ENCODE results near the gene APH1A.
A peak's percentile ranks its signal among the peaks of the same experiment; 100 is the strongest.
"Not testable (repeated sequence)": the region's sequence is repeated elsewhere in the genome, so short reads cannot be mapped to it uniquely, and the experiment has no call there.

The APH1A gene

GRCh38 chr1:150269451-150269850 is 635 bp upstream of the APH1A start:
- no peak for DNase-seq (ENCODE audit: low read depth in 4 of 4, low spot score in 1 of 4)

DNA sequence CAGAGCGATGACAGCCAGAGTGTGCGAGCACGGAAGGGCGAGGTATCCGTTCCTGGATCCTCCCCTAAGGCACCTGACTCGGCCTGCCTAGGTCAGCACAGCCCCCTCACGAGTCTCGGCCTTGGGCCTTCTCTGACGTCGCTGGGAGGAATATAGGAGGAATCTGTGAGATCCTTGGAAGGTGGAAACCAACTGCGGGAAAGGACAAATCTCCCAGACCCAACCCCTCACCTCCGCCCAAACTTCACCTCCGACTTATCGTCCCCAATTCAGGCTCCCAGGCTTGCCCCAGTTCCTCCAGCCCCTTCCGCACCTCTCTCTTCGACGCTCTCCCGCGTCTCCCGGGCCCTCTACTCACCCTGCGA is 494 bp downstream of the APH1A start:
- peak in 2 of 4 experiments; percentile 4 to 5 for DNase-seq (ENCODE audit: low read depth in 4 of 4, low spot score in 1 of 4)

DNA sequence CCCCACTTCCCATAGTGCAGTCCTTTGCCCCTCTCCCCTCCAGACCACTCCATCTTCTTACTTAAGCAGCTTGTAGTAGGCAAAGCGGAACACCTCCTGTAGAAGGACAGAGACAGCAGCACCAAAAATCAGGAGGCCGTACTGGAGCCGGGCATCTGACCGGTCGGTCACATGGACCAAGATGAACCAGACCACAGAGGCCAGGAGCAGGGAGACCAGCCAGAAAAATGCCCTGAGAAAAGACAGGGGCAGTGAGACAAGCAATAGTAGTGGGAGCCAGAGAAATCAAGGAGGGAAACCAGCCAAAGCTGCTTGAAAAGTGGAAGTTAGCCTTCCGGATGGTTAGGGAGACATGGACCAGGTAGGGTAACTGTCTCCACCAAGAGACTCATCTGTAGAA is 920 bp downstream of the APH1A start:
- DNase-seq (ENCODE audit: low read depth in 4 of 4, low spot score in 1 of 4), result no peak

GRCh38 chr1:150263549-150263948 is 5.3 kb downstream of the APH1A start:
- no peak for DNase-seq (ENCODE audit: low read depth in 4 of 4, low spot score in 1 of 4)

GRCh38 chr1:150262388-150263320 is 6.2 kb downstream of the APH1A start:
- DNase-seq (ENCODE audit: low read depth in 4 of 4, low spot score in 1 of 4), result no peak

DNA sequence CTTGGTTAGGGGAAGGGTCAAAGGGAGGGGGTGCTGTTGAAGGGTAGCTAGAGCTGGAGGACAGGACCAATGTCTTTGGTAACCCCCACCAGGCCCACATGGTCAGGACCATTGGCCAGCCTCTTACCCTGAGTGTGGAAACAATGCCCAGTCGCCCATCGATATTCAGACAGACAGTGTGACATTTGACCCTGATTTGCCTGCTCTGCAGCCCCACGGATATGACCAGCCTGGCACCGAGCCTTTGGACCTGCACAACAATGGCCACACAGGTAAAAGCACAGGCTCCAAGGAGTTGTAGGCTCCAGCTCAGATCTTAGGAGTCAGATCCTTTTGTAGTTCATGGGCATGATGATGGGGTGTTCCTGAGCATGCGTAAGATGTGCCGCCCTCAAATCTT is 7.4 kb downstream of the APH1A start:
- DNase-seq (ENCODE audit: low read depth in 4 of 4, low spot score in 1 of 4), result no peak

DNA sequence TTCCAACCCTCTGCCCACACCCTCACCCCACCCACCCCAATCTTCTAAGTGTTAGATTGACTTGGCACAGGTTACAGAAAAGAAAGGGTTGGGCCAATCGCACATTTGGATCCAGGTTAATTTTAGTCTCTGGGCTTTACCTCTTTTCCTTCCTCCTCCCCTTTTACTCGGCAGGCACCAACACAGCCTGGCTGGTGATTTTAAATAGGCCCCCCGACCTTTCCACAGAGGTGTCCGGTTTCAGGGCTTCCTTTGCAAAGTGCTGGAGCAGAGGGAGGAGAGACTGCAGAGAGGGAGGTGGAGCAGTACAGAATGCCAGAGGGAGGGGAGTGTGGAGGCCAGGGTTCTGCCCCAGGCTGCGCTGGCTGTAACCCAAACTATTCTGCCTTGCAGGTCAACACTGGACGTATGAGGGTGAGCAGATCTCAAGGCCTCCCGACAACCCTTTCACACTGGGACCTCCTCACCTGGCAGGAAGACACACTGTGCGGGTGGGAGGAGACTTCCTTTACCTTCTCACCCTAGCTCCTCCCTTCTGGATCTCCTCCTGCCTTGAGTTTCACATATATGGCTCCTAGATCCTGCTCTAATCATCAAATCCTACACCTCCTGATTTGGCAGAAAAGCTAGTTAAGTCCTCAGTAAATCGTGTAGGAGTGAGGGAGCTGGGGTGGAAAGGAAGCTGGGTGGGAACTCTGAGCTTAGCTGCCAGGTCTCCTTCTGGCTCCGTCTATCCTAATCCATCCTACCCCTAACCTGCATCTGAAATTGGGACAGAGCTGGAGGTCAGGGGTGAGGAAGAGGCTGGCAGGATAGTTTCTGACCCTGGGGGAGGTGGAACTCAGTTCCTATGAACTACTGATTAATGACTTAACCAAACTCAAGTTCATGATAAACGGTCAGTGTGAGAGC is 8.8 kb downstream of the APH1A start:
- no peak for DNase-seq (ENCODE audit: low read depth in 4 of 4, low spot score in 1 of 4)

GRCh38 chr1:150259217-150259616 is 9.6 kb downstream of the APH1A start:
- no peak for DNase-seq (ENCODE audit: low read depth in 4 of 4, low spot score in 1 of 4)

DNA sequence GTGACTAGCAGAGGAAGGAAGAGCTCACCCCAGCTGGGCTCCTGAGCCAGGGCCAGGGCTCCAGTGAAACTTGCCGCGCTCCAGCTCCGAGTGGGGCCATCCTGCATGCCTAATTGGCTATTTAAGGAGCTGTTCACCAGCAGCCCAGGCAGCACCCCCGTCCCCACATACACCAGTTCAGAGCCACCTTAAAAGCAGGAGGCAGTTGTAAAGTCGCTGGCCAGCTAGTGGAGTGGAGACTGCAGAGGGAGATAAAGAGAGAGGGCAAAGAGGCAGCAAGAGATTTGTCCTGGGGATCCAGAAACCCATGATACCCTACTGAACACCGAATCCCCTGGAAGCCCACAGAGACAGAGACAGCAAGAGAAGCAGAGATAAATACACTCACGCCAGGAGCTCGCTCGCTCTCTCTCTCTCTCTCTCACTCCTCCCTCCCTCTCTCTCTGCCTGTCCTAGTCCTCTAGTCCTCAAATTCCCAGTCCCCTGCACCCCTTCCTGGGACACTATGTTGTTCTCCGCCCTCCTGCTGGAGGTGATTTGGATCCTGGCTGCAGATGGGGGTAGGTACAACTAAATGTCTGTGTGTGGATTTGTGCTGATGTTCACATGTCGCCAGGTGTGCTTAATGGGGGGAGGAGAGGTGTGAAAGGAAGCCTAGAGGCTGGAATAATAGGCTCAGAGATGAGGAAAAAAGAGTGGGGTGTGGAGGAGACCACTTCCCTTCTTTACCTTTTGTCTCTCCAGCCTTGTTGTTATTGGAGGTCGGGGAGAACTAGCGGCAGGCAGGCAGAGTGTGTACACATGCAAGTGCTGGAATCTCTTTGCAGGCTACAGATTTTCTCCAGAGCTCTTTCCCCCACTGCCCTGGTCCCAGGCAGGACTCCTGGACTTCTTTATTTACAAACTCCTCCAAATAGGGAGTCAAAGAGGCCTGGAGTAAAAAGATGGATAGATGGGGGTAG is 10.9 kb downstream of the APH1A start, which contains the start of gene CA14:
TSS of gene CA14 (plus strand) at position 151 of the 962 bp plus-strand sequence. CDS start at position 506, 355 bp downstream.
- no peak for DNase-seq (ENCODE audit: low read depth in 4 of 4, low spot score in 1 of 4)

- no peak for DNase-seq (ENCODE audit: low read depth in 4 of 4, low spot score in 1 of 4)
Measured at GRCh38 chr1:150256554-150257341, 12.1 kb downstream of the APH1A start.

GRCh38 chr1:150256198-150256553 is 12.6 kb downstream of the APH1A start:
- no peak for DNase-seq (ENCODE audit: low read depth in 4 of 4, low spot score in 1 of 4)

GRCh38 chr1:150249936-150250335 is 18.9 kb downstream of the APH1A start:
- DNase-seq (ENCODE audit: low read depth in 4 of 4, low spot score in 1 of 4), result no peak

DNA sequence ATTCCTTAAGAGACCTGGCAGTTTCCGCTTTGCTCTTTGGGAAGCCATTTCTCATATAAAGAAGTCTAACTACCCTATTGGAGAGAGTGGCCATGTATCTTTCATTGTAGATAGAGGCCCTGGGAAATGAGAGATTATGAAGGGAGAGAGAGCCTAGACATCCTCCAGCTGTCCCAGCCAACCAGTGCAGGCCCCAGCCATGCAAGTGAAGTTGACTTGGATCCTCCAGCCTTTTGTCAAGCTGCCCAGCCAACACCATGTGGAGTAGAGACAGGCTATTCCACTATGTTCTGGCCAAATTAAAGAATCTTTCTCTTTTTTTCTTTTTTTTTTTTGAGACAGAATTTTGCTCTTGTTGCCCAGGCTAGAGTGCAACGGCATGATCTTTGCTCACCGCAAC is 25.8 kb downstream of the APH1A start:
- DNase-seq (ENCODE audit: low read depth in 4 of 4, low spot score in 1 of 4), result no peak

GRCh38 chr1:150237746-150238145 is 31.1 kb downstream of the APH1A start:
- DNase-seq (ENCODE audit: low read depth in 4 of 4, low spot score in 1 of 4), result no peak

- DNase-seq (ENCODE audit: low read depth in 4 of 4, low spot score in 1 of 4), result not testable (repeated sequence)
Measured at GRCh38 chr1:150237176-150237575, 31.6 kb downstream of the APH1A start.

DNA sequence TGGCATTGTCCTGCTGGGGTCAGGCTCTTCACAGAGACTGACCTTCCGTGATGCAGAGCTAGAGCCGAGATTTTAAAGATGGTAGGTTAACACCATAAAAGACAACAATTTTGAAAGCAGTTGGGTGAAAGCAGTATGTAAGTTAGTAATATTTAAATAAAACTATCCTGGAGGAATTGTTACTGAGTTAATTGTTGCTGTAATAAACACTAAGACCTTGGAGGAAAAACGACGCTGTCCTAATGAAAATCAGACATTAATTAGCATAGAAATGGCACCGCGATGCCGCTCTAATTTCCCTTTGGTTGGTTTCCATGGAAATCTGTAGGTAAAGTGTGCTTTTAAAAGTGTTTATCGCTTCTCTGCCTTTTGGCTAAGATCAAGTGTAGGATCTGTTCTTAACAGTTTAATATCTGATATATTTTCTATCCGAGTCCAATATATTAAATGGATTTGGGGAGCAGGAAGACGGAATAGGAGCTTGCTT is 32.2 kb downstream of the APH1A start:
- no peak for DNase-seq (ENCODE audit: low read depth in 4 of 4, low spot score in 1 of 4)

GRCh38 chr1:150235852-150236613 is 32.8 kb downstream of the APH1A start, which contains the start of gene ANP32E:
Gene ANP32E (minus strand): TSS chr1:150236112. CDS start chr1:150235786, 326 bp downstream.
- peak; percentile 72 to 87 (median 80) for DNase-seq (ENCODE audit: low read depth in 4 of 4, low spot score in 1 of 4)

- peak in 2 of 4 experiments; percentile 4 to 25 for DNase-seq (ENCODE audit: low read depth in 4 of 4, low spot score in 1 of 4)
Measured at GRCh38 chr1:150235294-150235851, 33.4 kb downstream of the APH1A start.
